Prostate gland (tissue), 2 donors: Measurements from ENCODE around the gene PIGM. TPM values are rescaled to one million over a fixed set of nuclear protein-coding genes. Genes with fewer than 3 reads are reported as not detected.
A peak's percentile ranks its signal among the peaks of the same experiment; 100 is the strongest.

Source experiments
- DNase-seq: peaks from one replicate; pipeline ENCODE4 v3.0.0-alpha.2; 2019; ENCODE audit warnings: low spot score
- H3K27ac ChIP-seq, 2 donors: fragments of 200-600 bp; sonication (generic); 2 replicates each; pipeline ENCODE4 v1.5.1; 2017 to 2019
- H3K27me3 ChIP-seq: fragments of 200-600 bp; sonication (generic); replicated peaks from 2 replicates; pipeline ENCODE4 v1.5.1; 2019; ENCODE audit not compliant: insufficient read depth
- H3K36me3 ChIP-seq, 2 donors: fragments of 200-600 bp; sonication (generic); 1 replicate in 1 of 2; 2 replicates in 1 of 2; pipeline versions ENCODE4 v1.5.1 to v1.8.1; 2017 to 2019
- H3K4me1 ChIP-seq: fragments of 200-600 bp; sonication (generic); replicated peaks from 2 replicates; pipeline ENCODE4 v1.5.1; 2019
- H3K4me3 ChIP-seq, 2 donors: fragments of 200-600 bp; sonication (generic); 2 replicates each; pipeline ENCODE4 v1.5.1; 2017 to 2019
- H3K9me3 ChIP-seq: fragments of 200-600 bp; sonication (generic); 2 replicates; pipeline ENCODE4 v1.5.1; 2017
- CTCF ChIP-seq, 4 experiments: fragments of 200-600 bp in 2 of 4; fragments of 450-650 bp in 2 of 4; sonication (generic) in 2 of 4; IDR thresholded peaks; 1 replicate in 3 of 4; 2 replicates in 1 of 4; pipeline ENCODE4 v1.5.1; 2016 to 2019; ENCODE audit warnings: antibody characterized with exemption in 4 of 4, mild to moderate bottlenecking in 2 of 4, moderate library complexity in 2 of 4
- POLR2A ChIP-seq: fragments of 450-650 bp; IDR thresholded peaks from one replicate; pipeline ENCODE4 v1.6.1; 2016; ENCODE audit warnings: antibody characterized with exemption, mild to moderate bottlenecking
- POLR2AphosphoS5 ChIP-seq: sonication (generic); formaldehyde crosslinking; IDR thresholded peaks from one replicate; pipeline ENCODE4 v1.6.1; 2017; ENCODE audit warnings: antibody characterized with exemption
- WGBS: methylation state at CpG from one replicate; pipeline ENCODE4 v1.1.5; 2018; 5-methylcytosine and 5-hydroxymethylcytosine counted together
- intact Hi-C: fragments of 100-400 bp; cut with DNase I; formaldehyde crosslinking; loops from one replicate; pipeline ENCODE4 v1.14.2; 2022
- total RNA-seq, 2 donors: library from RNA; depleted of rRNA; stranded (reverse); fragments of >200 nt; gene quantifications; one replicate each; pipeline ENCODE4 v1.1.0, GENCODE V29; 2016

Gene PIGM
- total RNA-seq, 2 donors from 2014 or later, result 5.9 to 8.4 TPM

DNA sequence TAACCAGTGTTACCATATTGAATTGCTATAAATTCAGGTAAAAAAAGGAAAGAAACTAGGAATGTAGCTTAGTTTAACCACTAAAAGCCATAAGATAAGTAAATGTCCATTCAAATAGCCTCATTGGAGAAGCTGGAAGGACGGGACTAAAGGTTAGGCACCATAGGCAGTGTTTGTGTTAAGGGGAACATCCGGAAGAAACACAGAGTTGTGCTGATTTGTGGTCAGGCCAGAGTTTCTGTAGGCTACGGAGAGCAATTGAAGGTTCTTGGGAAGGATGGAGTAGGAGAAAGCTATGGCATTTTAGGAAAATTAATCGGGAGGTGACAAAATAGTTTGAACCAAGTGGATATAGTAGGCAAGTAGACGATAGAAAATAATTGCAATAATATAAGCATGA is 39.5 kb upstream of the PIGM start:
- TF ChIP-seq POLR2AphosphoS5, result no peak
- DNase-seq, result no peak
- intact Hi-C loops, result no loop called here
- no peak overlapping the region for H3K4me3 ChIP-seq
- H3K36me3 ChIP-seq, result no peaks in the 10 kb centered on the region
- 87% methylated on average over 5 of the region's 5 CpGs for WGBS
- H3K27ac ChIP-seq, result no peak overlapping the region
- no peaks in the 10 kb centered on the region for H3K9me3 ChIP-seq
- peaks cover 6% of the 10 kb centered on the region for H3K4me1 ChIP-seq
- H3K27me3 ChIP-seq, result no peaks in the 10 kb centered on the region

GRCh38 chr1:160070243-160071163 is 38.7 kb upstream of the PIGM start:
- intact Hi-C loops, result no loop called here
- Histone ChIP-seq H3K4me3 (peak overlapping the region; percentile 31 to 36), H3K27ac (no peak overlapping the region), H3K36me3 (no peaks in the 10 kb centered on the region), H3K27me3 (no peaks in the 10 kb centered on the region), H3K4me1 (peaks cover 6% of the 10 kb centered on the region), H3K9me3 (no peaks in the 10 kb centered on the region)
- 2% methylated on average over 44 of the region's 46 CpGs for WGBS
- TF ChIP-seq POLR2A, result peak; percentile 24
- TF ChIP-seq CTCF (IDR thresholded peaks at IDR 0.05), result no peak
- TF ChIP-seq POLR2AphosphoS5, result no peak
- peak; percentile 56 for DNase-seq

DNA sequence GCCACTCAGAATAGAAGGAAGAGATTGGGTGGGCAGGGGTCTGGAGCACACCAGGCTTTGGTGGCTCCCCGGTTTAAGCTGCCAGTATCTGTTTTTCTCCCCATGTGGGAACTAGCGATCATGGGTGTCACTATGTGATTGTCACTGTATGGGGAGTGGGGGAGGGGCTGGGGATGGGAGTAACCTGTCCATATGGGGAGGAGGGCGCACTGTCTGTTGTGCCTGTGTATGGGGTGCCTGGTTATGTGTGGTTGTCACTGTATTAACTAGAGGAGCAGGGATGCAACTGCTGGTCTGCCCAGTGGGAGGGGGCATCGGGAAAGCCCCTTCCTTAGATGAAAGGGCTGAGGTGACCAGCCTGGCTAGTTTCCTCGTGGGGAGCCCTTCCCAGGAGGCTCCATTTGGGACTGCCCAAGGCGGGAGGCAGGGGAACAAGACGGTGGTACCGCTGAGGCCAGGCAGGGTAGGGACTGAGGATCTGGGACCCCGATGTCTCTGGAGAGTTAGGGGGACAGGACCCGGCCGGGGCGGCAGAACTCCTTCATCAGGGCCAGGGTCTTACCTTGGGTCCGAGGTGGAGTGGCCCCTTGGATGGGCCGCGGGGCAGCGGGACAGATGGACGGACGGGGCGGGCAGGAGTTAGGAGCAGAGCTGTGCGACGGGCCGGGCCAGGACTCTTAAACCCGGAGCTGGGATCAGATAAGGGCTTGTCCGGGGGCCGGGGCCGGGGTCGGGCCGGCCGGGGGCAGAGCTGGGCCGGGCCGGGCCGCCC is 37.9 kb upstream of the PIGM start, which contains the start of gene KCNJ10:
TSS of gene KCNJ10 (minus strand) at position 701 of the 772 bp plus-strand sequence. CDS start 27,628 bp downstream, outside the sequence.
- H3K4me3 ChIP-seq, result peak within 1 kb of the TSS; percentile 31 to 36
- H3K27me3 ChIP-seq, result no peaks in the 10 kb centered on the region
- TF ChIP-seq POLR2A (no peak), CTCF (IDR thresholded peaks at IDR 0.05) (no peak), POLR2AphosphoS5 (no peak)
- H3K36me3 ChIP-seq, result no peaks in the 10 kb centered on the region
- DNase-seq, result no peak
- no peaks in the 10 kb centered on the region for H3K9me3 ChIP-seq
- intact Hi-C loops, result no loop called here
- peaks cover 6% of the 10 kb centered on the region for H3K4me1 ChIP-seq
- no peak within 1 kb of the TSS for H3K27ac ChIP-seq
- 16% methylated on average over 23 of the region's 32 CpGs for WGBS

- H3K4me3 ChIP-seq, result no peak overlapping the region
These were observed 36.4 kb upstream of the PIGM start for GRCh38 chr1:160068225-160068624.

More at GRCh38 chr1:160068225-160068624, 36.4 kb upstream of the PIGM start:
- WGBS, result 67% methylated on average over 5 of the region's 5 CpGs
- no peaks in the 10 kb centered on the region for H3K9me3 ChIP-seq
- no peak overlapping the region for H3K27ac ChIP-seq
- H3K27me3 ChIP-seq, result no peaks in the 10 kb centered on the region
- H3K36me3 ChIP-seq, result no peaks in the 10 kb centered on the region
- intact Hi-C loops, result no loop called here
- no peak for DNase-seq
- TF ChIP-seq POLR2AphosphoS5 (no peak), CTCF (IDR thresholded peaks at IDR 0.05) (no peak), POLR2A (no peak)
- H3K4me1 ChIP-seq, result peaks cover 6% of the 10 kb centered on the region
